NCI-H345 treated with DMSO at 0.1 percent for 48 hours (cell line): Measurements from ENCODE around the gene RAB11FIP5.

Experiments used
- DNase-seq: peaks from one replicate; lab custom pipeline; 2025; ENCODE audit not compliant: unreplicated experiment; lab: John Stamatoyannopoulos, UW

The RAB11FIP5 gene

DNA sequence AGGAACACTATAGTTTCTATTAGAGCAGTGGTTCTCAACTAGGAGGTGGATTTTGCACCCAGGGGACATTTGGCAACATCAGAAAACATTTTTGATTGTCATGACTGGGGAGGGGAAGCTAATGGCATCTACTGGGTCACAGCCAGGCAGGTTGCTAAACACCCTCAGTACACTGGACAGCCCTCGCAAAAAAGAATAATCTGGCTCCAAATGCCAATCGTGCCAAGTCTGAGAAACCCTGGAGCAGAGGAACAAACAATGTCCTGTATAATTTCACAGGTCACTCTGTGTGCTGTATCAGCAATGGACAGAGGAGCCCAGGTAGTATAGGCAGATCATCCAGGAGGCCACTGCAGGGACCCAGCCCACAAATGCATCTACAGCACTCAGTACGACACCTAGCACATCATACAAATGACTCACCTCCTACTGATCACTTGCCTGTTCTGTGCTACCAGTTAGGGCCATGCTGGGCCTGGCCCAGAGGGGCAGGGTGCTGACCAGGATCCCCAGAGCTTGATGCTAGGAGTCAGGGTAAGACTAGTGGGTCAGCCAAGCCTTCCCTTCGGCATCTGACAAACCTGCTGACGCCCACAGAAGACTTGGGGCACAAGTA is 78.9 kb downstream of the RAB11FIP5 start:
- no peak for DNase-seq

DNA sequence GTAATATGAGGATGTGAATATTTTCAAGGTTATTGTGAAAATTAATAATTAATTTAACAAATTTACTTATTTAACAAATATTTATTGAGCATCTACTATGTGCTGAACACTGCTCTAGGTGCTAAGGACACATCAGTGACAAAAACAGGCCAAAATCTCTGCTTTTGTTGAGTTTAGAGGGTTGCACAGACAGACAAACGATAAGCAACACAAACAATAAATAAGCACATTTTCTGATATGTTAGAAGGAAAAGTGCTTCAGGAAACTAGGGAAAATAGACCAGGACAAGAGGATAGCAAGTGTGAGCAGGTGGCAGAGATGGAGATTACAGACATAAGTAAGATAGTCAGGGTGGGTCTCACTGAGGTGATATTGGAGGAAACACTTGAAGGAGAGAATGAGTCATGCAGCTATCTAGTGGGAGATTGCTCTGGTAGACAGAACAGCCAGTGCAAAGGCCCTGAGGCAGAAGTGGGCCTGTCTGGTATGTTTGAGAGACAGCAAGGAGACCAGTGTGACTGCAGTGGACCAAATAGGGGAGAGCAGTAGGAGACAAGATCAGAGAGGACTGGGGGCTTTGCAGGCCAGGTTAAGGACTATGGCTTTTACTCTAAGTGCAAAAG is 79.5 kb downstream of the RAB11FIP5 start:
- no peak for DNase-seq

DNA sequence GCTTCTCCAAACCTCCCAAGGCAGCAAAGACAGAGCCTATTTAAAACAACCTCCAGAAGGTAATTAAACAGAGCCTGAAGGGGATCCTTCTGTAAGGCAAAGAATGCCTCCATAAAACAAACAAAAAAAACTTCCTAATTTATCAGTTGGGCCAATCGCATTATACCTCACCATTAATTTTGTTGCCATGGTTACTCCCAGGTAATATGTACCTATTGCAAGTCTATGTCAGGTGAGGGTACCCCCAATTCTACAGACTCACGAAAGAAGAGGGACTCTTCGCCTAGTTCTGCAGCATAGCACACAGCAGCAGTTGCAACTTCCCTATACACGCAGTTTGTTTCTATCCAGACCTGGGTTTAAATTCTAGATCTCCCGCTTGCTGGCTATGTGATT is 80.0 kb downstream of the RAB11FIP5 start:
- DNase-seq: no peak

DNA sequence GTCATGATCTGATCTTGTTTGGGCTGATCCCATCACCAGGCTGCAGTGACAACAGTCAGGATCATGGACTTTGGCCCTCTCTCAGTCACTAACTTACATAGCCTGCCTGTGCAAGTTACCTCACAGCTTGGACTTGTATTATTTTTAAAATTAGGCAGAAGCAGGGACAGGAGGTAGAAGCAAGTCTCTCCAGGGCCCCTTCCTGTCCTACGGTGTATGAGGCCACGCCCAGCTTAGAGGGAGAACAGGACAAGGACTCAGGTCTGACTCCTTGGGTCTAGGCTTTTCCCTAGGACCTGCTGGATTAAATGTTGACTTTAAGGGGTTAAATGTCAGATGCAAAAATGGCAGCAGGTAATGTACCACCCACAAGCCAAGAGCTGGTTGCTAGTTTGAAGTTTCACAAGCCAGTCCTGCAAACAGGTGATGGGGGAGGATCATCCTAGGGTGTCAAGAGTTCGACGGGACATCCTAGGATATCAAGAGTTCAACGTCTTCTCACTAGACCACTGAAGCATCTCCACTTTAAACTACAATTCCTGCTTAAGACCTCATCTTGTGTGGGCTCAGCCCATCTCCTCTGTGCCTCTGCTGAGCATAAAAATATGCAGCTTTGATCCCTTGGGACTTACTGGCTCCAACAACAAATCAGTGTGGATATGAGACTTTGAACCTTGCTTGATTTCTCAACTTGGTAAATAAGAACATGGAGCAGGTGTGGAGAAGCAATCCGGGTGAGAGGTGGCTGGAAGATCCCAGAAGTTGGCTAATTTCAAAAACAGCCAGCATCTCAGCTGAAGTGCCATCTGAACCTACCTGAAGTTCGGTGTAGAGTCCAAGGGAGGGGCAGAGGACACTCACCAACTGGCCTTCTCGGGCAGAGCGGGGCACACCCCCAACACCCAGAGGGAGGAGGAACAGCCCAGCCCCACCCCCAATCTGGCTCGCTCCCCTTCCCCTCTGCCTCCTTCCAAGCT is 80.7 kb downstream of the RAB11FIP5 start:
- no peak for DNase-seq

DNA sequence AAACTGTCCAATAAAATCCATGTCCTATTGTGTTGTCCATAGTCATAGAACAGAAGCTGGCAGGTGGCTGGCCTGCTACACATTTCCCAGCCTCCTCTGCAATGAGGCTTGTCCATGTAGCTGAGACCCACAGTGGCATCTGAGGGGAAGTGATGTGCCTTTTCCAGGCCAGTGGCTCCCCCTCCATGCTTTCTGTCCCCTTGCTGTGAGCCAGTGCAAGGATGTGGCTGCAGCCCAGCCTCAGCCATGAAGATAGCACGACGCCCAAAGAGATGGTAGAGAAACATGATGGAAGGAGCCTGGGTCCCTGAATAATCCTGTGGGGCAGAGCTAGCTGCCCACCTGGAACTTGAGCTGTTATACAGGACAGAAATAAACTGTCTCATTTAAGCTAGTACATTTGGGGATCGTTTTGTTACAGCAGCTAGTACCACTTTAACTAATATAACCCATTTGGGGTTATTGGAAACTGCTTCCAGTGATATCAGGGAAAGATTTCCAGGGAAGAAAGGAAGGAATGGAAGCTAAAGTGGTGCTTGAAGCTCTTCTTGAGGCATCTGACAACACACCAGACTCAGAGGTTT is 81.6 kb downstream of the RAB11FIP5 start:
- DNase-seq: no peak

DNA sequence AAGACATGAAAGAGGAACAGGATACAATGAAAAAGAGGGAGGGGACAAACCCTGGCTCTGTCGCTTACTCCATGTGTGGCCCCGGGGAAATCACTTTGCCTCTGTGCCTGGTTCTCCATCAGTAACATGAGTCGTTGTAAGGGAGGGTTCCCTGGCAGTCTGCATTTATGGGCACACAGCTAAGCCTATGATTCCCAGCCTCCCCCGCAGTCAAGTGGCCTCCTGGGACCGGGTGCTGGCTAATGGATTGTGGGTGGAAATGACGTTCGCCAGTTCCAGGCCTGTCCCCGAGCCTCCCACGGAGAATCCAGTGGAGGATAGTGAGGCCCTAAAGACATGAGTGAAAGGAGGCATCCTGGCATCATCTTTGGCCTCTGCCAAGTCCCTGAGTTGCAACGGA is 83.9 kb downstream of the RAB11FIP5 start:
- no peak for DNase-seq

DNA sequence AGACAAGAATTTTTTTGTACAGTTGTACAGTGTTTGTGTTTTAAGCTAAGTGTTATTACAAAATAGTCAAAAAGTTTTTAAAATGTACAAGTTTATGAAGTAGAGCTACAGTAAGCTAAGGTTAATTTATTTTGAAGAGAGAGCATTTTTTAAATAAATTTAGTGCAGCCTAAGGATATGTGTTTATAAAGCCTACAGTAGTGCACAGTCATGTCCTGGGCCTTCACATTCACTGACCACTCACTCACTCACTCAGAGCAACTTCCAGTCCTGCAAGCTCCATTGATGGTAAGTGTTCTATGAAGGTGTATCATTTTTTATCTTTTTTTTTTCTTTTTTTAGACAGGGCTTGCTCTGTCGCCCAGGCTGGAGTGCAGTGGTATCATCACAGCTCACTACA is 85.4 kb downstream of the RAB11FIP5 start:
- DNase-seq: no peak

DNA sequence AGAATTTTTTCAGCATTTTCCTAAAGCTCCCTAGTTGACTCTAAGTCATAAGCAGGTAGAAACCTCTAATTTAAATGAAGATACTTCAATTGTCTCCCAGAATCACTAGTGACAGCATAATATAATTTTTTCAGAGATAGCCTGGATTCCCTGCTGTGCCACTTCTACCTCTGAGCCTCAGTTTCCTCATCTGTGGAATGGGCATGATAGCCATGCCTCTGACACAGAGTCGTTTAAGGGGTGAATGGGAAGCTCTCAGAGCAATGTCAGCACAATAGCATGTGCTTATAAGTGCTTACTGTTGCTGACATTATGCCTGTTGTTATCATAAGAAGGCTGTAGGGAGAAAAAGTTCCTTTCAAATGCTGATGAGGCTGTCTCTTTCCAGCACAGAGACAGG is 89.3 kb downstream of the RAB11FIP5 start:
- no peak for DNase-seq
